Caco-2 (cell line): ENCODE results near the gene CBX4. TPM values are rescaled to one million over a fixed set of nuclear protein-coding genes. Genes with fewer than 3 reads are reported as not detected.
A peak's percentile ranks its signal among the peaks of the same experiment; 100 is the strongest.

Experiments used
- BruUV-seq: library from RNA; stranded (reverse); fragments of 400-500 nt; replicated peaks from 2 replicates; lab custom pipeline; 2021; lab: Mats Ljungman, UMichigan
- CTCF ChIA-PET: fragments of 300-600 bp; sonication (Branson Sonifier 250); formaldehyde crosslinking; loops from one replicate; lab custom pipeline; 2022; ENCODE audit warnings: antibody characterized with exemption; lab: Charles Lee
- POLR2A ChIA-PET: fragments of 300-600 bp; sonication (Branson Sonifier 250); formaldehyde crosslinking; loops from one replicate; lab custom pipeline; 2022; ENCODE audit warnings: antibody characterized with exemption; lab: Charles Lee
- DNase-seq, 2 experiments: peaks; one replicate each; pipeline versions ENCODE4 v3.0.0 to v3.0.0-alpha.2; 2020 to 2022
- H3K27me3 ChIP-seq: replicated peaks from 2 replicates; pipeline ENCODE4 v1.6.0; 2011; ENCODE audit warnings: low read length; ENCODE audit not compliant: control insufficient read depth, insufficient read depth
- H3K36me3 ChIP-seq: 2 replicates; pipeline ENCODE4 v1.5.1; 2011; ENCODE audit warnings: low read length; ENCODE audit not compliant: control insufficient read depth, insufficient read depth
- H3K4me1 ChIP-seq: fragments of 250-450 bp; sonication (Bioruptor Pico); 2 replicates; pipeline ENCODE4 v1.5.1; 2020; ENCODE audit warnings: mild to moderate bottlenecking
- H3K4me3 ChIP-seq: 2 replicates; pipeline ENCODE4 v1.5.1; 2011; ENCODE audit warnings: low read depth, mild to moderate bottlenecking, control low read depth, low read length
- H3K9me3 ChIP-seq: fragments of 250-450 bp; sonication (Bioruptor Pico); 2 replicates; pipeline ENCODE4 v1.5.1; 2020; ENCODE audit warnings: mild to moderate bottlenecking, moderate library complexity
- H3K27ac Mint-ChIP-seq: one replicate; pipeline ENCODE4 v1.8.0; 2022; ENCODE audit warnings: mixed read lengths; ENCODE audit not compliant: unreplicated experiment
- H3K27me3 Mint-ChIP-seq: one replicate; pipeline ENCODE4 v1.8.0; 2022; ENCODE audit warnings: mixed read lengths; ENCODE audit not compliant: insufficient read depth, unreplicated experiment
- H3K36me3 Mint-ChIP-seq: one replicate; pipeline ENCODE4 v1.8.0; 2022; ENCODE audit warnings: mild to moderate bottlenecking, mixed read lengths; ENCODE audit not compliant: insufficient read depth, unreplicated experiment
- H3K4me1 Mint-ChIP-seq: one replicate; pipeline ENCODE4 v1.8.0; 2022; ENCODE audit warnings: low read depth, mixed read lengths; ENCODE audit not compliant: unreplicated experiment
- H3K4me3 Mint-ChIP-seq: one replicate; pipeline ENCODE4 v1.8.0; 2022; ENCODE audit warnings: mild to moderate bottlenecking, moderate library complexity, mixed read lengths; ENCODE audit not compliant: unreplicated experiment
- H3K9me3 Mint-ChIP-seq: one replicate; pipeline ENCODE4 v1.8.0; 2022; ENCODE audit warnings: mixed read lengths; ENCODE audit not compliant: unreplicated experiment
- intact Hi-C: fragments of 100-400 bp; cut with micrococcal nuclease; formaldehyde crosslinking; loops from one replicate; pipeline ENCODE4 v1.10.0; 2022; ENCODE audit not compliant: unreplicated experiment
- total RNA-seq: library from RNA; stranded (reverse); gene quantifications from 2 replicates; pipeline ENCODE4 v1.2.3, GENCODE V29; 2022
- TF ChIP-seq, protein P1 (sequence below), 2 experiments: fragments of 200-600 bp in 1 of 2; IDR thresholded peaks; 1 replicate in 1 of 2; 2 replicates in 1 of 2; pipeline versions ENCODE4 v1.5.1 to v1.8.0; 2011 to 2022; ENCODE audit warnings: antibody characterized with exemption in 1 of 2, control low read depth in 1 of 2, inconsistent platforms in 1 of 2, low read depth in 1 of 2, low read length in 1 of 2, mild to moderate bottlenecking in 1 of 2, moderate library complexity in 1 of 2; ENCODE audit not compliant: insufficient read depth in 1 of 2, severe bottlenecking in 1 of 2, unreplicated experiment in 1 of 2

The CBX4 gene
- total RNA-seq, 1 experiment from 2014 or later: 114 TPM

DNA sequence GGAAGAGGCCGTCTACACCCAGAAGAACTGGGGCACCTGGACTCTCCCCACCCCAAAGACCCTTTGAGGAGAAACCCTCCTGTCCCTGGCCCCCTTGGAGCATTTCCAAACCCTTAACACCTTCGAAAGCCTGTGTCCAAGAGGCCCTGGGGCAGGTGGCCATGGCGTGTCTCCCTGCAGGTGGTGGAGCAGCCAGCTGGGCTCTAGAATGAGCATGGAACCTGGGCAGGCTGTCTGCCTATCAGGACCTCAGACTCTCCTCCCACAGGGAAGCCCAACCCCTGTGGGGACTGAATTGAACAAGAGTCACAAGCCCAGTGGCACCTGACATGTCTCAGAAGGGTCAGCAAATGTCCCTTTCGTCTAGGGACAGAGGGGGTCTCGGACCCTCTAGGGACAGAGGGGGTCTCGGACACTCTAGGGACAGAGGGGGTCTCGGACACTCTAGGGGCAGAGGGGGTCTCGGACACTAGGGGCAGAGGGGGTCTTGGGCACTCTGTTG, 8.4 kb downstream of the CBX4 start:
- H3K4me3 Mint-ChIP-seq: no peak overlapping the region
- H3K27ac Mint-ChIP-seq: no peak overlapping the region
- peaks cover 55% of the 10 kb centered on the region for H3K36me3 Mint-ChIP-seq
- peaks cover 7% of the 10 kb centered on the region for H3K4me1 Mint-ChIP-seq
- CTCF ChIA-PET: interaction anchor here (1.0 kb wide), 1 partner anchor 20 kb away, joined by 3 read pairs; no protein-coding TSS in a partner anchor
- intact Hi-C loops: no loop called here
- H3K9me3 ChIP-seq: no peaks in the 10 kb centered on the region
- POLR2A ChIA-PET: interaction anchor here (0.5 to 1.1 kb wide), 2 partner anchors 33 to 34 kb away, joined by 5 read pairs; no protein-coding TSS in a partner anchor
- H3K27me3 ChIP-seq: no peaks in the 10 kb centered on the region
- no peak overlapping the region for H3K4me3 ChIP-seq
- no peaks in the 10 kb centered on the region for H3K27me3 Mint-ChIP-seq
- H3K36me3 ChIP-seq: peaks cover 3% of the 10 kb centered on the region
- no peaks in the 10 kb centered on the region for H3K9me3 Mint-ChIP-seq
- TF ChIP-seq, protein P1, sequence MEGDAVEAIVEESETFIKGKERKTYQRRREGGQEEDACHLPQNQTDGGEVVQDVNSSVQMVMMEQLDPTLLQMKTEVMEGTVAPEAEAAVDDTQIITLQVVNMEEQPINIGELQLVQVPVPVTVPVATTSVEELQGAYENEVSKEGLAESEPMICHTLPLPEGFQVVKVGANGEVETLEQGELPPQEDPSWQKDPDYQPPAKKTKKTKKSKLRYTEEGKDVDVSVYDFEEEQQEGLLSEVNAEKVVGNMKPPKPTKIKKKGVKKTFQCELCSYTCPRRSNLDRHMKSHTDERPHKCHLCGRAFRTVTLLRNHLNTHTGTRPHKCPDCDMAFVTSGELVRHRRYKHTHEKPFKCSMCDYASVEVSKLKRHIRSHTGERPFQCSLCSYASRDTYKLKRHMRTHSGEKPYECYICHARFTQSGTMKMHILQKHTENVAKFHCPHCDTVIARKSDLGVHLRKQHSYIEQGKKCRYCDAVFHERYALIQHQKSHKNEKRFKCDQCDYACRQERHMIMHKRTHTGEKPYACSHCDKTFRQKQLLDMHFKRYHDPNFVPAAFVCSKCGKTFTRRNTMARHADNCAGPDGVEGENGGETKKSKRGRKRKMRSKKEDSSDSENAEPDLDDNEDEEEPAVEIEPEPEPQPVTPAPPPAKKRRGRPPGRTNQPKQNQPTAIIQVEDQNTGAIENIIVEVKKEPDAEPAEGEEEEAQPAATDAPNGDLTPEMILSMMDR (IDR thresholded peaks at IDR 0.05; ENCODE audit: insufficient read depth in 1 of 2, low read depth in 1 of 2, low read length in 1 of 2, severe bottlenecking in 1 of 2, unreplicated experiment in 1 of 2): no peak
- peak in 1 of 2 experiments; percentile 37 for DNase-seq
- H3K4me1 ChIP-seq: peaks cover 19% of the 10 kb centered on the region
- BruUV-seq: no TSS peak

DNA sequence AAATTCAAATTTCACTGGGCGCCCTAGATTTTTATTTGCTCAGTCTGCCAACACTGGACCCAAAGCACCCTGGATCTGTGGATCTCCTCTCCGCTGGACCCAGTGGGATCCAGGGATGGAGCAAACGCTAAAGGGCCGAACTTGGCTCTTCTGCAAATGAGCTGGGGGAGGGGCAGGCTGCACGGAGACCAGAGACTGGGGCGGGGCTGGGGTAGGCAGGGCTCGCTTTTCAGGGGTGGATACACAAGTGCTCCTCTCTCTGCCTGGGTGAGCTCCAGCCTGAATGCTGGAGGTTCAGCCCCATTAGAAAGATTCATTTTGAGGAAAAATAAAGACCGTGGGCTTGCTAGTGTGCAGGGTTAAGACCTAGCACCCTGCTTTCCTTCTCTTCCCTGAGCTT, 8.9 kb downstream of the CBX4 start:
- intact Hi-C loops: no loop called here
- Histone ChIP-seq H3K27me3 (no peaks in the 10 kb centered on the region), H3K4me1 (peaks cover 16% of the 10 kb centered on the region; the same call in 1 of the 2 replicates), H3K4me3 (no peak overlapping the region), H3K9me3 (no peaks in the 10 kb centered on the region), H3K36me3 (peaks cover 1% of the 10 kb centered on the region; the same call in 1 of the 2 replicates)
- no TSS peak for BruUV-seq
- Mint-ChIP-seq H3K4me3 (no peak overlapping the region), H3K36me3 (peaks cover 50% of the 10 kb centered on the region), H3K27me3 (no peaks in the 10 kb centered on the region), H3K9me3 (no peaks in the 10 kb centered on the region), H3K27ac (no peak overlapping the region), H3K4me1 (peaks cover 7% of the 10 kb centered on the region)
- TF ChIP-seq, protein P1 (IDR thresholded peaks at IDR 0.05; ENCODE audit: insufficient read depth in 1 of 2, low read depth in 1 of 2, low read length in 1 of 2, severe bottlenecking in 1 of 2, unreplicated experiment in 1 of 2): no peak
- CTCF ChIA-PET: interaction anchor here (1.0 kb wide), 1 partner anchor 19 kb away, joined by 3 read pairs; no protein-coding TSS in a partner anchor
- no peak for DNase-seq
- POLR2A ChIA-PET: interaction anchor here (1.1 kb wide), 1 partner anchor 34 kb away, joined by 5 read pairs; no protein-coding TSS in a partner anchor

DNA sequence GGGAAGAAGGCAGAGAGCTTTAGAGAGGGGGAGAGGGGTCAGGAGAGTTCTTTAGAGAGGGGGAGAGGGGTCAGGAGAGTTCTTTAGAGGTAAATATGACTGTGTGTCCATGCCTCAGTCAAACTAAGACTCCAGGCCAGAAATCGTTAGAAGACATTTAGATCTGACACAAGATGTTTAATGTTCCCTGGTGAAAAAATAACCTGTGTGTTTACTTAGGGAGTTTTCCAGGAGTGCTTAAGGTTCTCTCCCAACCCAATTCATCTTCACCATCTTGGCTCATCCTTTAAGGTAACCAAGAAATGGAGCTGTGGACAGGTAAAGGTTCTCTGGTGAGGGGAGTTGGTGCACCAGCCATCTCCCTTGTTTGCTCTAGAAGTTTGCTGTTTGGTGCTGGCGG, 9.8 kb downstream of the CBX4 start:
- H3K9me3 ChIP-seq: no peaks in the 10 kb centered on the region
- H3K9me3 Mint-ChIP-seq: peaks cover 5% of the 10 kb centered on the region
- ChIA-PET CTCF (interaction anchor here (1.2 to 1.4 kb wide), 2 partner anchors 10 to 12 kb away, joined by 4 to 12 read pairs; partner anchors contain the start of gene CBX4), POLR2A (interaction anchor here (1.4 kb wide), 1 partner anchor 10 kb away, joined by 5 read pairs; the partner anchor contains the start of gene CBX4)
- intact Hi-C loops: no loop called here
- H3K4me1 ChIP-seq: peaks cover 10% of the 10 kb centered on the region; the same call in 1 of the 2 replicates
- H3K4me1 Mint-ChIP-seq: peaks cover 7% of the 10 kb centered on the region
- no peak overlapping the region for H3K4me3 Mint-ChIP-seq
- no peaks in the 10 kb centered on the region for H3K27me3 Mint-ChIP-seq
- no TSS peak for BruUV-seq
- no peak overlapping the region for H3K27ac Mint-ChIP-seq
- TF ChIP-seq, protein P1 (IDR thresholded peaks at IDR 0.05; ENCODE audit: insufficient read depth in 1 of 2, low read depth in 1 of 2, low read length in 1 of 2, severe bottlenecking in 1 of 2, unreplicated experiment in 1 of 2): no peak
- H3K27me3 ChIP-seq: no peaks in the 10 kb centered on the region
- peaks cover 45% of the 10 kb centered on the region for H3K36me3 Mint-ChIP-seq
- DNase-seq: no peak
- H3K36me3 ChIP-seq: 0 out of 2 replicates have a peak, but pooled peaks cover 1% of the 10 kb centered on the region
- no peak overlapping the region for H3K4me3 ChIP-seq
